ENCODE measurements around the gene ATP11A.

Gene ATP11A

DNA sequence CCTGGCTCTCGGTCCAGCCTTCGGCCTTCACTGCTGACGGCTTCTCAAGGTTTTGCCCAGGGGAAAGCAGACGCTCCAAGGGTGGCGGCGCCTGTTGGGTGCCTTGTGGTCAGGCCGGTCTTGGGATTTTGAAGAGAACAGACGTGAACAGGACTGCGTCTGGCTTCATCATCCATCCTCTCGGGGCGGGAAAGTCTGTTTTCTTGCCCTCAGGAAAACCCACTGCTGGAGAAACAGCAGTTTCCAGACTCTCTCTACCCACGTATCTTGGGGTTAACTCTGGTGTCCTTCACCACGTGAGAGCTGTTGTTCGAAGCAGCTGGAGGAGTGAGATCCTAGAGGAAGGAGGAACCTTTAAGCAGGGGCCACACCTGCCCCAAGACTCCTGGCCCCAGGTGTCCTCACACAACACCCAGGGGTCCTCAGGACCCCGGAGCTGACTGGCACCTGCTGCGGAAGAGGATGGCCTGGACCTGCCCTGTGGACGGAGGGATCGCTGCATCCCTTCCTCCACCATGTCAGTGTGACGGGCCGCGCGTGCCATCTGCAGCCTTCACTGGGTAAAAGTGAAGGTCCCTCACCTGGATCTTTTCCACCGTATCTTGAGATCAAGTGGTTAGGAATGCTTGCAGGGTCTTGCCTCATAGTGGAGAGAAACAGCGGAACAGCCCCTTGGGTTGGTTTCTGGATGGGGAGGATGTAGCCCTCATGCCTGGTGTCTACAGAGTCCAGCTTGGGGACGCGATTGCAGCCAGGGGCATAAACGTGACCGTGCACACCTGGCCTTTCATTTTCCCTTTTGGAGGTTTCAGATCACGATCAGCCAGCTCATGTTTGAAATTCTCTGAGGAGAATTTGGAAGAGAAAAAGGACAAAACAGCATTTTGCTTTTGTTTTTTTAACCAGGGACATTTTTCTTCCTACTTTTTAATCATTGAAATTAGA, 209.7 kb downstream of the ATP11A start:
- Histone ChIP-seq H3K27me3 (ENCODE audit: insufficient read depth, low read length) (no peaks in the 10 kb centered on the region), H3K4me1 (ENCODE audit: control insufficient read depth in 1 of 2, insufficient read depth in 2 of 2, low read length in 2 of 2) (peaks cover 0 to 3% of the 10 kb centered on the region in 2 experiments), H3K4ac (ENCODE audit: low read depth, low read length) (no peak overlapping the region), H3K14ac (ENCODE audit: low read length) (no peak overlapping the region), H3K23ac (ENCODE audit: low read length) (no peak overlapping the region), H2BK5ac (ENCODE audit: low read depth, low read length, poor library complexity) (no peak overlapping the region), H3K4me2 (ENCODE audit: low read length) (no peak overlapping the region), H2AK5ac (ENCODE audit: low read length) (no peak overlapping the region), H4K12ac (ENCODE audit: low read depth, low read length) (no peak overlapping the region), H3K4me3 (ENCODE audit: low read depth, low read length) (no peak overlapping the region), H3K9me3 (ENCODE audit: insufficient read depth, low read depth, low read length) (peaks cover 11% of the 10 kb centered on the region), H3K79me1 (ENCODE audit: low read length) (no peaks in the 10 kb centered on the region), H4K8ac (ENCODE audit: low read depth, low read length) (no peak overlapping the region), H2AFZ (ENCODE audit: insufficient read depth, low read length, poor library complexity) (no peak overlapping the region), H3K36me3 (ENCODE audit: control insufficient read depth in 1 of 2, insufficient read depth in 2 of 2, low read length in 2 of 2) (no peaks in the 10 kb centered on the region), H3K79me2 (ENCODE audit: control insufficient read depth, insufficient read depth, low read length, poor library complexity) (no peaks in the 10 kb centered on the region), H4K91ac (ENCODE audit: low read depth, low read length) (no peak overlapping the region), H3K27ac (ENCODE audit: low read depth, low read length) (no peak overlapping the region), H2BK120ac (ENCODE audit: insufficient read depth, low read length, poor library complexity) (no peak overlapping the region), H3K18ac (ENCODE audit: low read length) (no peak overlapping the region), H2BK12ac (ENCODE audit: low read length) (no peak overlapping the region), H3K9ac (ENCODE audit: low read length) (no peak overlapping the region)
- WGBS (ENCODE audit: extremely low coverage, insufficient coverage, insufficient read length) = no CpG with 5 or more reads among the region's 29 CpGs
- no peak for DNase-seq

DNA sequence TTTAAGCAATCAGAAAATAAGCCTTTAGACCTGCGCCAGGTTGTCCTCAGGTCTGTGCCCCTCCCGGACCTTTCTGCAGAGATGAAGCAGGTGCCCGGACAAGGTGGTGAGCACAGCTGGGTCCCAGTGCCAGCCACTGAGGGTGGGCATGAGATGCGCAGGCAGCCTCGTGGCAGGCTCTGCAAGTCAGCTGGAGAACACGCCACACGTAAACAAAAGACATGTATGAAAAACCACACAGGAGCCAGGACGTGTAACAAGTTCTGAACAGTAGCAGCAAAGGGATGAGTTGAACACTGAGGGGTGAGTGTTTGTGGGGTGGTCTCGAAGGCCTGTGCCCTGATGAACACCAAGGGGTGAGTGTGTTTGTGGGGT, 210.4 kb downstream of the ATP11A start:
- no peak for DNase-seq
- no peak overlapping the region for H2BK120ac ChIP-seq (ENCODE audit: insufficient read depth, low read length, poor library complexity)
- no peaks in the 10 kb centered on the region for H3K79me1 ChIP-seq (ENCODE audit: low read length)
- H3K4ac ChIP-seq (ENCODE audit: low read depth, low read length) = no peak overlapping the region
- no peaks in the 10 kb centered on the region for H3K36me3 ChIP-seq (ENCODE audit: control insufficient read depth in 1 of 2, insufficient read depth in 2 of 2, low read length in 2 of 2)
- no peak overlapping the region for H3K4me3 ChIP-seq (ENCODE audit: low read depth, low read length)
- H3K27ac ChIP-seq (ENCODE audit: low read depth, low read length) = no peak overlapping the region
- no peak overlapping the region for H4K12ac ChIP-seq (ENCODE audit: low read depth, low read length)
- no peaks in the 10 kb centered on the region for H3K27me3 ChIP-seq (ENCODE audit: insufficient read depth, low read length)
- no peak overlapping the region for H3K4me2 ChIP-seq (ENCODE audit: low read length)
- H3K23ac ChIP-seq (ENCODE audit: low read length) = no peak overlapping the region
- H2AFZ ChIP-seq (ENCODE audit: insufficient read depth, low read length, poor library complexity) = no peak overlapping the region
- H3K14ac ChIP-seq (ENCODE audit: low read length) = no peak overlapping the region
- H3K4me1 ChIP-seq (ENCODE audit: control insufficient read depth in 1 of 2, insufficient read depth in 2 of 2, low read length in 2 of 2) = no peaks in the 10 kb centered on the region
- no peaks in the 10 kb centered on the region for H3K79me2 ChIP-seq (ENCODE audit: control insufficient read depth, insufficient read depth, low read length, poor library complexity)
- peaks cover 15% of the 10 kb centered on the region for H3K9me3 ChIP-seq (ENCODE audit: insufficient read depth, low read depth, low read length)
- H3K18ac ChIP-seq (ENCODE audit: low read length) = no peak overlapping the region
- no peak overlapping the region for H2BK12ac ChIP-seq (ENCODE audit: low read length)
- H4K91ac ChIP-seq (ENCODE audit: low read depth, low read length) = no peak overlapping the region
- H4K8ac ChIP-seq (ENCODE audit: low read depth, low read length) = no peak overlapping the region
- no peak overlapping the region for H3K9ac ChIP-seq (ENCODE audit: low read length)
- WGBS (ENCODE audit: extremely low coverage, insufficient coverage, insufficient read length) = no CpG with 5 or more reads among the region's 9 CpGs
- H2AK5ac ChIP-seq (ENCODE audit: low read length) = no peak overlapping the region
- no peak overlapping the region for H2BK5ac ChIP-seq (ENCODE audit: low read depth, low read length, poor library complexity)

DNA sequence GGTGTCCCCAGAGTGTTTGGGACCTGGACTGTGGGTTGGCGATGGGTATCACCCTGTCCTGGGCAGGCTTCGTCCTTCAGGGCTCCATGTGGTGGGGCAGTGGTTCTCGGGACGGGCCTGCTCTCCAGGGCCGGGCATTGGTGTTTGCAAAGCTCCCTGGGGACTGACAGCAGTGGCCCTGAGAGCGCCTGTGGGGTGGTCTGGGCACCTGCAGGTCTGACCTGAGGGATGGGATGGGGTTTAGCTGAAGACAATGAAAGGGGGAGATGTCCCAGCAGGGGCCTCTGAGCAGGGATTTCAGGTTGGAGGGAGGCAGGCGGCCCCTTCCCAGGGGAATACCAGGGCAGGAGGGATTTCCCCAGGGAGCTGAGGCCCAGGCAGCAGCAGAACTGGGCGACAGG, 210.9 kb downstream of the ATP11A start:
- WGBS (ENCODE audit: extremely low coverage, insufficient coverage, insufficient read length) = no CpG with 5 or more reads among the region's 8 CpGs
- H2AFZ ChIP-seq (ENCODE audit: insufficient read depth, low read length, poor library complexity) = no peak overlapping the region
- no peak overlapping the region for H2BK5ac ChIP-seq (ENCODE audit: low read depth, low read length, poor library complexity)
- H3K14ac ChIP-seq (ENCODE audit: low read length) = no peak overlapping the region
- H3K27ac ChIP-seq (ENCODE audit: low read depth, low read length) = no peak overlapping the region
- no peaks in the 10 kb centered on the region for H3K4me1 ChIP-seq (ENCODE audit: control insufficient read depth in 1 of 2, insufficient read depth in 2 of 2, low read length in 2 of 2)
- H2AK5ac ChIP-seq (ENCODE audit: low read length) = no peak overlapping the region
- no peak overlapping the region for H2BK120ac ChIP-seq (ENCODE audit: insufficient read depth, low read length, poor library complexity)
- peaks cover 16% of the 10 kb centered on the region for H3K9me3 ChIP-seq (ENCODE audit: insufficient read depth, low read depth, low read length)
- DNase-seq = no peak
- no peak overlapping the region for H3K4me3 ChIP-seq (ENCODE audit: low read depth, low read length)
- H3K23ac ChIP-seq (ENCODE audit: low read length) = no peak overlapping the region
- no peak overlapping the region for H4K12ac ChIP-seq (ENCODE audit: low read depth, low read length)
- no peak overlapping the region for H4K8ac ChIP-seq (ENCODE audit: low read depth, low read length)
- no peak overlapping the region for H3K4ac ChIP-seq (ENCODE audit: low read depth, low read length)
- no peaks in the 10 kb centered on the region for H3K79me2 ChIP-seq (ENCODE audit: control insufficient read depth, insufficient read depth, low read length, poor library complexity)
- H3K27me3 ChIP-seq (ENCODE audit: insufficient read depth, low read length) = no peaks in the 10 kb centered on the region
- no peak overlapping the region for H4K91ac ChIP-seq (ENCODE audit: low read depth, low read length)
- no peak overlapping the region for H2BK12ac ChIP-seq (ENCODE audit: low read length)
- no peaks in the 10 kb centered on the region for H3K79me1 ChIP-seq (ENCODE audit: low read length)
- H3K18ac ChIP-seq (ENCODE audit: low read length) = no peak overlapping the region
- no peaks in the 10 kb centered on the region for H3K36me3 ChIP-seq (ENCODE audit: control insufficient read depth in 1 of 2, insufficient read depth in 2 of 2, low read length in 2 of 2)
- no peak overlapping the region for H3K9ac ChIP-seq (ENCODE audit: low read length)
- H3K4me2 ChIP-seq (ENCODE audit: low read length) = no peak overlapping the region

DNA sequence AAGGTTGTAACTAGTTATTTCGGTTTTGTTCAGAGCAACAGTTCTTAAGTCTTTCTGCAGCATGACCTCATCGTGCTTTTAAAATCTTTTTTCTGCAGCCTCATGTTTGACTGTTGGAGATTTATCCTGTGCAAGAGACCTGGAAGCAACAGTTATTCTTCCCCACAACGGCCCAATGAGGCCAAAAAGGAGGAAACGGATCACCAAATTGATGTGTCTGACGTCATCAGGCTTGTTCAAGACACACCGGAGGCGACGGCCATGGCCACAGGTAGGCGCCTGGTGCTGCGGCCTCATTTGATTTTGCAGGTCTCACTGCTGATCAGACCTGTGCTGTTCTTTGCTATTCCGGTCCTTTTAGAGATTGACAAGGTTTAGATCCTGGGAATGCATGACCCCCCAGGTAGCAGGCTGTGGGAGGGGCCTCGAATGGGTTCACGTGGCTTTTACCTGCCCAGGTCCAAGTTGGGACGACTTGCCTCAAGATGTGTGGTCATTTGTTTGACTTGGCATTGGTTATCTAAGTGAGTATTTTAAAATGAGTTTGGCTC, 212.3 kb downstream of the ATP11A start:
- Histone ChIP-seq H2AK5ac (ENCODE audit: low read length) (no peak overlapping the region), H3K27me3 (ENCODE audit: insufficient read depth, low read length) (no peaks in the 10 kb centered on the region), H3K18ac (ENCODE audit: low read length) (no peak overlapping the region), H3K9me3 (ENCODE audit: insufficient read depth, low read depth, low read length) (peaks cover 16% of the 10 kb centered on the region), H3K23ac (ENCODE audit: low read length) (no peak overlapping the region), H2BK120ac (ENCODE audit: insufficient read depth, low read length, poor library complexity) (no peak overlapping the region), H2BK12ac (ENCODE audit: low read length) (no peak overlapping the region), H3K36me3 (ENCODE audit: control insufficient read depth in 1 of 2, insufficient read depth in 2 of 2, low read length in 2 of 2) (no peaks in the 10 kb centered on the region), H3K79me2 (ENCODE audit: control insufficient read depth, insufficient read depth, low read length, poor library complexity) (no peaks in the 10 kb centered on the region), H2BK5ac (ENCODE audit: low read depth, low read length, poor library complexity) (no peak overlapping the region), H3K9ac (ENCODE audit: low read length) (no peak overlapping the region), H3K4me2 (ENCODE audit: low read length) (no peak overlapping the region), H4K12ac (ENCODE audit: low read depth, low read length) (no peak overlapping the region), H3K4me1 (ENCODE audit: control insufficient read depth in 1 of 2, insufficient read depth in 2 of 2, low read length in 2 of 2) (no peaks in the 10 kb centered on the region), H3K14ac (ENCODE audit: low read length) (no peak overlapping the region), H3K79me1 (ENCODE audit: low read length) (no peaks in the 10 kb centered on the region), H3K4me3 (ENCODE audit: low read depth, low read length) (no peak overlapping the region), H3K4ac (ENCODE audit: low read depth, low read length) (no peak overlapping the region), H4K91ac (ENCODE audit: low read depth, low read length) (no peak overlapping the region), H4K8ac (ENCODE audit: low read depth, low read length) (no peak overlapping the region), H3K27ac (ENCODE audit: low read depth, low read length) (no peak overlapping the region), H2AFZ (ENCODE audit: insufficient read depth, low read length, poor library complexity) (no peak overlapping the region)
- WGBS (ENCODE audit: extremely low coverage, insufficient coverage, insufficient read length) = no CpG with 5 or more reads among the region's 14 CpGs
- DNase-seq = no peak
